ENCODE results near the gene ADARB2. TPM values are rescaled to one million over a fixed set of nuclear protein-coding genes. Genes with fewer than 3 reads are reported as not detected.

ADARB2 gene
- polyA plus RNA-seq, 4 donors, result 0.40 to 1.5 (median 0.91) TPM

- DNase-seq (ENCODE audit: low read depth in 4 of 4, low spot score in 3 of 4), result no peak
Measured at GRCh38 chr10:1575481-1576244, 161.7 kb downstream of the ADARB2 start.

DNA sequence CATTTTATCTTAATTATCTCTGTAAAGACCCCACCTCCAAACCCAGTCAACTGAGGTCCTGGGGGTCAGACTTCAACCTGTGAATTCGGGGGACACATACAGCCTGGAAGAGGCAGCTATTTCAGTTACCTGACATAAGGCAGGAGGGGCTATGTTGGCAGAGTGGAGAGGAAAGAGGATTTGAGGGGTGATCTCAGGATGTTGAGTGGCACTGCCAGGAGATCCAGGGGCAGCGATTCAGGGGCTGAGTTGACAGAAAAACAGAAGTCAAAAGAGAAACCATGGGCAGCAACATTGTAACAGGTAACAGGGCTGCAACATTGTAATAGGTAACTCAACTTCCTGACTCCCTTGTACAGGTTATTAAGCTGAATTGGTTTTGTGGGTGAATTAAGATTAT is 162.6 kb downstream of the ADARB2 start:
- no peak for DNase-seq (ENCODE audit: low read depth in 4 of 4, low spot score in 3 of 4)

DNA sequence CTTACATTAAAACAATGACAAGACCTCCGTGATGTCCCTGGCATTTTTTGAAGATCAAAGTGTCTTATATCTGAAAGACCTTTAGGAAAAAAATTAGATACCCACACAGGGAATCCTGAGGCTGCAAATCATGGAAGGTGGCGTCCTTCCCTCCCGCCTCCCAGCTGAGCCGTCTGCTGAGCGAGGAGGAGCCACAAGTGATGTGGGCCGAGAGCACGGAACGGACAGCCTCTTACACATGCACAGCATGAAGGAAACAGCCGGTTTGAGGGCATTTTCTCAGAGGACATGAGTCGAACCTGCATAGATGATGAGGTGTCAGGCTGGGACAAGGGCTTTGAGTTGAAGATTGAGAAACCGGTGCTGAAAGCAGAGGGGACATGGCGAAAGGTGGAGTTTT is 163.3 kb downstream of the ADARB2 start:
- DNase-seq (ENCODE audit: low read depth in 4 of 4, low spot score in 3 of 4), result no peak

GRCh38 chr10:1573334-1573969 is 163.9 kb downstream of the ADARB2 start:
- DNase-seq (ENCODE audit: low read depth in 4 of 4, low spot score in 3 of 4), result no peak

DNA sequence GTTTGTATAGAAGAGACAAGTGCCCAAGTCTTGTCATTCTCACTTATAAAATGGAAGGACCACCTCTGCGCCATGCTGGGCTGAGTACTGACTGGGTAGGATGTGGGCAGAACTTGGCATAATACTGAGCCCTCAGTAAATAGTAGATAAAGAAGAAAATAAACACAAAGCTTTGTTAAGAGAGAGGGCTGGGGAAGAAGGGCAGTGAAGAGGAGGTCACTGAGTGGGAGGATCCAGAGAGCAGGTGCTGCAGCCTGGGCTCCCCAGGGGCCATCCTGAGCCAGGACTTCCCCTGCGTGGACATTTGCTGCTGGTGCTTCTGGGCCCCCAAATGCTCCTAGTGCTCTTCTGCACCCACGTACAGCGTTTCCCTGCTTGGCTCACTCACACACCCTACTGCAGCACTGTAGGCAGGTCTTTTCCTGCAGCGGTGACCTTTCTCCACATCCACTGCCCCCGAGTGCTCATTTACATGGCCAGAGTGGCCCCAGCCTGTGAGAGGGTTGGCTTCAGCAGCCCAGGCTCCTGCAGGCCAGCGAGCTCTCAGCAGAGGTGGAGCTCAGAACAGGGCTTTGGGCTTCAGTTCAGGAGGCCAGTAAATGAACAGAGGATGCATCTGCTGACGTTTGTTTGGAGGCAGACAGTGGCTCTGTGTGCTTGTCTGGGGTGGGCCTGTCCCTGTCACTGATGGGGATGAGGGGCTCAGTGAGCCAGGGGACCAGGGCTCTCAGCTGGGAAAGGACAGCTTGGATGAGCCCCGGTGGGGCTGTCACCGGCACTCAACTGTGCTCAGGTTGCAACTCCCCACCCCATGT is 164.6 kb downstream of the ADARB2 start:
- DNase-seq (ENCODE audit: low read depth in 4 of 4, low spot score in 3 of 4), result no peak

DNA sequence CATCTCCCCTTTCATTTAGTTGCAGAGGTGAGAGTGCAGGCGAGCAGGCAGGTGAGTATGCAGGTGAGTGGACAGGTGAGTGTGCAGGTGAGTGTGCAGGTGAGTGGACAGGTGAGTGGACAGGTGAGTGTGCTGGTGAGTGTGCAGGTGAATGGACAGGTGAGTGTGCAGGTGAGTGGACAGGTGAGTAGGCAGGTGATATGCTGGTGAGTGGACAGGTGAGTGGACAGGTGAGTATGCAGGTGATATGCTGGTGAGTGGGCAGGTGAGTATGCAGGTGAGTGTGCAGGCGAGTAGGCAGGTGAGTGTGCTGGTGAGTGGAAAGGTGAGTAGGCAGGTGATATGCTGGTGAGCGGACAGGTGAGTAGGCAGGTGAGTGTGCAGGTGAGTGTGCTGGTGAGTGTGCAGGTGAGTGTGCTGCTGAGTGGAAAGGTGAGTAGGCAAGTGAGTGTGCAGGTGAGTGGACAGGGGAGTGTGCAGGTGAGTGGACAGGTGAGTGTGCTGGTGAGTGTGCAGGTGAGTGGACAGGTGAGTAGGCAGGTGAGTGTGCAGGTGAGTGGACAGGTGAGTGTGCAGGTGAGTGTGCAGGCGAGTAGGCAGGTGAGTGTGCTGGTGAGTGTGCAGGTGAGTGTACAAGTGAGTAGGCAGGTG is 165.6 kb downstream of the ADARB2 start:
- DNase-seq (ENCODE audit: low read depth in 4 of 4, low spot score in 3 of 4), result no peak

DNA sequence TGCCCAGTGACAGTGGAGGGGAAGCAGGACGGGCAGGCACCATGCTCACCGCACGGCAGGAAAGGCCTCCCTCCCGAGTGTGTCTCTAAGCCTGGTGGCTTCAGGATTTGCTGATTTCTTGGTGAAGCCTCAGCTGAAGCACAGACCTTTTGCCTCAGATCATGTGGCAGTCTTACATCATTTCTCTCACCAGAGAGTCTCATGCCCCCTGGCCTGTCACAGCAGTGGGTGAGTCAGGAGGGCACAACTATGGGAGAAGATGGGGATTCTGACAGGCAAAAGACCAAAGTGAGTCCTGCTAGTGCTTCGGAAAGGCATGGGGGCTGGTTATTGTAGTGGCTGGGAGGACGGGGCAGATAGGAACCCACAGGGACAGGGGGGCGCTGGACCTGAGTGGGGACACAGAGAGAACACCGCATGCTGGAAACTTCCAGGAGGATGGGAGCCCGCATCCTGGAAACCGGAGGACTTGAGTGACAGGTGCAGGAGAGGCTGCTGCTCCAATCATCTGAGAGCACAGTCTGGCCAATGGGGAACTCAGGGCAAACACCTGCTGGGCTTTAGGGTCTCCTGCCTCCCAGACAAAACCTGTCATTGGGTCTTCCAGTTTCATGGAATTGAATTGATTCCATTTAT is 166.8 kb downstream of the ADARB2 start:
- DNase-seq (ENCODE audit: low read depth in 4 of 4, low spot score in 3 of 4), result no peak

GRCh38 chr10:1569208-1569607 is 168.1 kb downstream of the ADARB2 start:
- no peak for DNase-seq (ENCODE audit: low read depth in 4 of 4, low spot score in 3 of 4)

DNA sequence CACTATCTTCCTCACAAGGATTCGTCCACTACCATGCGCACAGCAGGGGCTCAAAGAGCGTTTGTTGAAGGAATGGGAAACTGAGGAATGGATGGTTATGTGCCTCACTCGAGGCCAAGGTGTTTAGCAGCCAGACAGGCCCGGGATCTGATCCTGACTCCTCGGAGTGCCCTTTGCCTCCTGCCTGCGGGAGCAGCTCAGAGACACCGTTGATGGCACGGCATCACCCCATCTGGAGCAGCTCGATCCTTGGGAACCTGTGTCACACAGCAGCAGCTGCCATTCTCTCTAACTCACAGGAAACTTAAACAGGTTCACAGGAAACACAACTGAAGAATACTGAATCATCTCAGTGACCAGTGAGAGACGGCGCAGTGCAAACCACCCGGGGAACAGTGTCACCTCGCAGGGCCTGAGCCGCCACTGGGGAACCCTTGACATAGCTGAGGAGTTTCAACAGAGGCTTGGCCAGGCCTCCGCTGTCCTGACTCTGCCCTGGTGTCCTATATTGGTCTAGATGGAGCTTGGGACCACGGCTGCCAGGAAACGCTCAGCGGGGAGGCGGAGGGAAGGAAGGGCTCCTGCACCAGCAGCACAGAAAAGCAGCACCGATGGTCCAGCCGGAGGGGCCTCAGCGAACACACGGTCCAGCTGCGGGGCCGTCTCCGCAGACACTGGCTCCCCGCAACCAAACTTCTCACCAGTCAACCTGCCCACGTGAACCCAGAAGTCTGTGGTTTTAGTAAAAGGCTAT is 169.4 kb downstream of the ADARB2 start:
- no peak for DNase-seq (ENCODE audit: low read depth in 4 of 4, low spot score in 3 of 4)

DNA sequence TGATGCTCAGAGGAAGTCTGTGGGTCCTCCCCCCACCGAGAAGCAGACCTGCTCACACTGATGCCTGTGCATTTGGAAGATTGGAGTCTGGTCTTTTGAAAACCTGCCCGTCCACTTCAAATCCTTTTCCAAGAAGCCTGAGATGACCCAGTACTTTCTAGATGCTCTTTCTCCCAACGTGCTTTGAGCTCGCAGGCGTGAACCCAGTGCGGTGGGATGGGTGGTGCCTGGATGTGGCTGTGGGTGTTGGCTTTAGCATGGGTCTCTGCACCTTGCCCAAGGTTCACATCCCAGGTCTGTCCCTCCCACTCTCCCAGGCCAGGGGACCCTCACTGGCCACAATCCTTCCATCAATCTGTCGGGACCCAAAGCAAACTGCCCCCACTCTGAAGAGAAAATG is 170.2 kb downstream of the ADARB2 start:
- no peak for DNase-seq (ENCODE audit: low read depth in 4 of 4, low spot score in 3 of 4)

GRCh38 chr10:1564791-1565190 is 172.5 kb downstream of the ADARB2 start:
- no peak for DNase-seq (ENCODE audit: low read depth in 4 of 4, low spot score in 3 of 4)

GRCh38 chr10:1563028-1563427 is 174.3 kb downstream of the ADARB2 start:
- DNase-seq (ENCODE audit: low read depth in 4 of 4, low spot score in 3 of 4), result no peak

DNA sequence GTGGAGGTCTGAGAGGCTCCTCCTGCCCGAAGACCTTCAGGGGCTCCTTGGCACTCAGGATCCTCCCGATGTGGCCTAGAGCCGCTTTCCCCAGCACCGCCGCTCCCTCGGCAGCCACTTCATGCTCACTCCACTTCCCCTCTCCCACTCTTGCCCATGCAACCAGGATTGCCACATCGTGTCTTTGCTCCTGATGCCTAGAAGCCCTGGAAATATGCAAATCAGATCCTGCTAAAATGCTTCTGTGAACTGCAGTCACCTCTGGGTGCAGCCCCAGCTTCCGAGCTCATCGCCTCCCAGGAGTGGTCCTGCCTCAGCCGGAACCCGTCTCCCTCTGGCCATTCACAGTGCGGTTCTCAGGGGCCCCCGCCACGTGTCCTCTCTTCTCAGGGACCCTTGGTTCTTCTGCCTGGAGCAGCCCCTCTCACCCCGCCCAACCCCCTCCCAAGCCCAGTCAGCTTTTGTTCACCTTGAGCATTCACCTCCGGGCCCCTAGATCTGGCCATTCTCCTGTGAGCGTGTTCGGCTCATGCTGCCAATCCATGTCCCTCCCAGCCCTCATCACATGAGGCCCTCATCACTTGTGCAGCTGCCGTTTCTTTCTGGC is 175.5 kb downstream of the ADARB2 start:
- no peak for DNase-seq (ENCODE audit: low read depth in 4 of 4, low spot score in 3 of 4)

GRCh38 chr10:1560535-1561192 is 176.7 kb downstream of the ADARB2 start:
- DNase-seq (ENCODE audit: low read depth in 4 of 4, low spot score in 3 of 4), result no peak

DNA sequence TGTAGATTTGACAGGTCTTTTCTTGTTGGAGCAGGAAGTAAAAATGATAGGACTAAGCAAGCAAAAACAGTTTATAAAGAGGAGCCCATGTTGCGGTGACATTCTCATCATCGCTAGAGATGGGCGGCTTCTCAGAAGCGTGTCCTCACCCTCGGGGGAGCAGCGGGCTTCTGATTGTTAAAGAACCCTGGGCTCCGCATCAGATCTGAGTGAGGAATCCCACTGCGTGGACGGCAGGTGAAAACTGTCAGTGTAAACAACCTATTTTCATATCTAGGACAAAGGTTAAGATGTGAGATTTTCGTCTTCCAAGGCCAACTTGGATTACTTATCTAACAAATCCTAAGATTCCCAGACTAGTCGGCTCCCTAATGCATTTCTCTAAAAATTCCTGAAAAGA is 177.6 kb downstream of the ADARB2 start:
- no peak for DNase-seq (ENCODE audit: low read depth in 4 of 4, low spot score in 3 of 4)

- no peak for DNase-seq (ENCODE audit: low read depth in 4 of 4, low spot score in 3 of 4)
Measured at GRCh38 chr10:1559311-1559710, 178.0 kb downstream of the ADARB2 start.

DNA sequence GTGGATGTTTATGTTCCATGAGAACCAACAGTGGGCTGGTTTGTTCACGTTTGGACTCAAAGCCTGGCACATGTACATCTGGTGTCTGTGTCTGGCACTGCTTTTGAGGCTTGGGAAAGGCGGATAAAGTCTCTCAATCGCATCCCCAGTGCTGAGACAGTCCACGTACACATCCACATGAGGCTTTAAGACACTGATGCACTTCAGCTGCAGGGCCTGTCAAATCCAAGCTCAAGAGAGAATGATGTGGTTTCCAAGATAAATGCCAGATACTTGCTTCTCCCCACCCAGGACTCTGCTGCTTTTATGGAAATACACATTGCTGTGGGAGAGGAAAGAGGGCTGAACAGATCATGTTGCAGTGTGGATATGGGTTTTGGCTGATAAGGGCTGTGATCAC is 178.4 kb downstream of the ADARB2 start:
- no peak for DNase-seq (ENCODE audit: low read depth in 4 of 4, low spot score in 3 of 4)

DNA sequence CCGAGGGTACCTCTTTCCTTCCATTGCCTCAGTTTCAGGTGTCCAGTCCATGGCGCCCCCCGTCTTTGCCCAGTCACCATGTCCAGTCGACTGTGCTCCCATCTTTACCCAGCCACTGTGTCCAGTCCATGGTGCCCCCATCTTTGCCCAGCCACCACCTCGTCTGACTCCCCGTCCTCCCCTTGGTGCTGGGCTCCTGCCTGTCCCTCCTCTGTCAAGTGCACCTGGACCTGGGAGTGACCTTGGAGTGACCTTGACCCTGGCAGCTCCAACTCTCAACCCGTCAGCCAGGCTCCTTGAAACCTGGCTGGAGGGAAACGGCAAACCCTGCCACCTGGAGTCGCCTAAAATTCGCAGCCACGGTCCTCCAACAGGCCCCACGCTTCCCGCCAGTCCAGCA is 180.2 kb downstream of the ADARB2 start:
- DNase-seq (ENCODE audit: low read depth in 4 of 4, low spot score in 3 of 4), result no peak

DNA sequence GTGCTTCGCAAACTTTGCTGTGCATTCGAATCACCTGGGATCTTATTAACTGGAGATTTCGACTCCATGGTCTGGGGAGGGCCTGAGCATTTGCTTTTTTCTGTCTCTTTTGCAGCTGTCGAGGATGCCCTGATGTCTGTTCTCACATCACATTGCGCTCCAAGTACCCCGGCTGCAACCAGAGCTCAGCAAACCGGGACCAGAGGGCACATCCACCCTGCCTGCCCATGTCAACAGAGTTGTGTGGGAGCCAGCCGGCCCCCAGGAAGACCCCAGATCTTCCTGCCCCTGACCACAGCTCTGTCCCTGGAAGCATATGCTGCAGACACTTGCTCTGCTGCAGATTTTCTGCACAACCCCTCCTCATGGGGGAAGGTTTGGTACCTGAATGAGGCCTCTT is 180.8 kb downstream of the ADARB2 start:
- DNase-seq (ENCODE audit: low read depth in 4 of 4, low spot score in 3 of 4), result no peak

Measured in left renal pelvis (tissue), 4 donors.